GM19372 (cell line): ENCODE results near the gene RPH3AL.

Experiments used
- ATAC-seq: cut with Tn5 transposase; IDR thresholded peaks from one replicate; pipeline ENCODE4 v1.9.1; 2021; ENCODE audit warnings: mild to moderate bottlenecking, low read depth, moderate library complexity; ENCODE audit not compliant: unreplicated experiment

The RPH3AL gene

GRCh38 chr17:305090-305976 is 47.3 kb downstream of the RPH3AL start:
- no peak for ATAC-seq

- no peak for ATAC-seq
These were observed 48.1 kb downstream of the RPH3AL start for GRCh38 chr17:304461-304860.

GRCh38 chr17:303168-303567 is 49.4 kb downstream of the RPH3AL start:
- ATAC-seq, result no peak

GRCh38 chr17:302300-302698 is 50.3 kb downstream of the RPH3AL start:
- no peak for ATAC-seq

- ATAC-seq, result no peak
These were observed 50.8 kb downstream of the RPH3AL start for GRCh38 chr17:301681-302299.

- ATAC-seq, result no peak
These were observed 51.7 kb downstream of the RPH3AL start for GRCh38 chr17:300881-301280.

- no peak for ATAC-seq
These were observed 53.1 kb downstream of the RPH3AL start for GRCh38 chr17:299546-299945.

GRCh38 chr17:298791-299450 is 53.7 kb downstream of the RPH3AL start:
- ATAC-seq, result no peak

GRCh38 chr17:297758-298157 is 54.8 kb downstream of the RPH3AL start:
- ATAC-seq, result no peak

- no peak for ATAC-seq
These were observed 55.5 kb downstream of the RPH3AL start for GRCh38 chr17:296906-297690.

- ATAC-seq, result no peak
These were observed 56.2 kb downstream of the RPH3AL start for GRCh38 chr17:296379-296778.

GRCh38 chr17:292531-293382 is 59.9 kb downstream of the RPH3AL start:
- no peak for ATAC-seq

GRCh38 chr17:292016-292415 is 60.6 kb downstream of the RPH3AL start:
- ATAC-seq, result no peak

GRCh38 chr17:291587-291986 is 61.0 kb downstream of the RPH3AL start:
- ATAC-seq, result no peak

GRCh38 chr17:290626-291025 is 62.0 kb downstream of the RPH3AL start:
- no peak for ATAC-seq

- no peak for ATAC-seq
These were observed 62.5 kb downstream of the RPH3AL start for GRCh38 chr17:290121-290521.

GRCh38 chr17:289409-289808 is 63.2 kb downstream of the RPH3AL start:
- no peak for ATAC-seq

GRCh38 chr17:288802-289356 is 63.7 kb downstream of the RPH3AL start:
- no peak for ATAC-seq

GRCh38 chr17:286571-286970 is 66.0 kb downstream of the RPH3AL start:
- no peak for ATAC-seq
